Endothelial cell of umbilical vein (primary cell): Measurements from ENCODE around the gene SEH1L. TPM values are rescaled to one million over a fixed set of nuclear protein-coding genes. Genes with fewer than 3 reads are reported as not detected.

Experiments
- BruUV-seq: library from RNA; stranded (reverse); fragments of 400-500 nt; replicated peaks from 2 replicates; lab custom pipeline; 2021; lab: Mats Ljungman, UMichigan
- CTCF ChIA-PET: fragments of 300-600, 350-600 bp; sonication (Branson Sonifier 250); formaldehyde crosslinking; loops from one replicate; lab custom pipeline; 2021; ENCODE audit warnings: antibody characterized with exemption, inconsistent platforms; lab: Charles Lee
- POLR2A ChIA-PET: fragments of 300-600, 350-600 bp; sonication (Branson Sonifier 250); formaldehyde crosslinking; loops from one replicate; lab custom pipeline; 2021; ENCODE audit warnings: antibody characterized with exemption, inconsistent platforms; lab: Charles Lee
- DNase-seq: peaks from one replicate; pipeline ENCODE4 v3.0.0-alpha.2; 2011; ENCODE audit warnings: low read depth, low spot score
- FAIRE-seq: peaks from 2 replicates; lab custom pipeline; 2011; peaks lifted over from hg19 to GRCh38; lab: Jason Lieb, UNC
- H2AFZ ChIP-seq: 2 replicates; pipeline ENCODE4 v1.6.0; 2012; ENCODE audit warnings: low read depth, low read length, control low read depth, inconsistent platforms
- H3K27ac ChIP-seq: 2 replicates; pipeline ENCODE4 v1.5.1; 2011; ENCODE audit warnings: low read depth, mild to moderate bottlenecking, control low read depth, low read length, moderate library complexity; ENCODE audit not compliant: insufficient read depth
- H3K27me3 ChIP-seq, 2 experiments: 2 replicates each; pipeline versions ENCODE4 v1.6.0 to v1.6.1; 2011; ENCODE audit warnings: low read length in 2 of 2, mixed read lengths in 1 of 2; ENCODE audit not compliant: control insufficient read depth in 2 of 2, insufficient read depth in 2 of 2
- H3K36me3 ChIP-seq, 2 experiments: 2 replicates in 1 of 2; 3 replicates in 1 of 2; pipeline ENCODE4 v1.5.1; 2011; ENCODE audit warnings: low read length in 2 of 2, mild to moderate bottlenecking in 1 of 2, moderate library complexity in 1 of 2; ENCODE audit not compliant: control insufficient read depth in 2 of 2, insufficient read depth in 2 of 2; ENCODE audit errors: extremely low read depth in 1 of 2
- H3K4me1 ChIP-seq: 3 replicates; pipeline ENCODE4 v1.5.1; 2011; ENCODE audit warnings: mild to moderate bottlenecking, low read length; ENCODE audit not compliant: control insufficient read depth, insufficient read depth; ENCODE audit errors: extremely low read depth
- H3K4me2 ChIP-seq: 2 replicates; pipeline ENCODE4 v1.6.1; 2011; ENCODE audit warnings: low read length, control low read depth, mixed read lengths; ENCODE audit not compliant: insufficient read depth
- H3K4me3 ChIP-seq, 3 experiments: fragments of 200-600 bp in 1 of 3; sonication (generic), shearing (Covaris generic) in 1 of 3; replicated peaks in 1 of 3; 2 replicates each; pipeline ENCODE4 v1.5.1; 2011 to 2016; ENCODE audit warnings: control low read depth in 3 of 3, low read length in 3 of 3, mild to moderate bottlenecking in 2 of 3, inconsistent platforms in 1 of 3, low read depth in 1 of 3, moderate library complexity in 1 of 3; ENCODE audit not compliant: insufficient read depth in 1 of 3
- H3K79me2 ChIP-seq: 2 replicates; pipeline ENCODE4 v1.6.0; 2012; ENCODE audit warnings: low read length, inconsistent platforms; ENCODE audit not compliant: control insufficient read depth, insufficient read depth
- H3K9ac ChIP-seq: replicated peaks from 2 replicates; pipeline ENCODE3; 2011; ENCODE audit warnings: low read length, control low read depth; ENCODE audit not compliant: insufficient read depth; ENCODE audit errors: extremely low read depth
- H3K9me1 ChIP-seq: replicated peaks from 3 replicates; pipeline ENCODE4 v1.6.0; 2011; ENCODE audit warnings: mild to moderate bottlenecking, low read length; ENCODE audit not compliant: control insufficient read depth, insufficient read depth; ENCODE audit errors: extremely low read depth
- H3K9me3 ChIP-seq: replicated peaks from 2 replicates; pipeline ENCODE4 v1.5.1; 2012; ENCODE audit warnings: low read length, inconsistent platforms; ENCODE audit not compliant: control insufficient read depth, insufficient read depth
- H4K20me1 ChIP-seq: replicated peaks from 2 replicates; pipeline ENCODE3; 2011; ENCODE audit warnings: mild to moderate bottlenecking, low read length; ENCODE audit not compliant: control insufficient read depth, insufficient read depth; ENCODE audit errors: extremely low read depth
- EZH2 ChIP-seq: IDR thresholded peaks from 2 replicates; pipeline ENCODE4 v1.6.1; 2012; ENCODE audit warnings: borderline replicate concordance, low read depth, mild to moderate bottlenecking, moderate library complexity, low read length, inconsistent platforms; ENCODE audit not compliant: severe bottlenecking
- FOS ChIP-seq: IDR thresholded peaks from 2 replicates; pipeline ENCODE4 v1.6.1; 2011; ENCODE audit warnings: mild to moderate bottlenecking, low read length, moderate library complexity, borderline replicate concordance; ENCODE audit not compliant: insufficient read depth
- GATA2 ChIP-seq: IDR thresholded peaks from 2 replicates; pipeline ENCODE4 v1.7.0; 2011; ENCODE audit warnings: low read depth, mild to moderate bottlenecking, moderate library complexity, mixed read lengths, low read length; ENCODE audit not compliant: insufficient read length, insufficient read depth
- JUN ChIP-seq: IDR thresholded peaks from 2 replicates; pipeline ENCODE4 v1.6.1; 2011; ENCODE audit warnings: borderline replicate concordance, low read depth; ENCODE audit not compliant: insufficient read length, insufficient read depth
- MYC ChIP-seq: IDR thresholded peaks from one replicate; pipeline ENCODE4 v1.6.1; 2011; ENCODE audit warnings: mild to moderate bottlenecking, low read depth, low read length
- POLR2A ChIP-seq: IDR thresholded peaks from 2 replicates; pipeline ENCODE4 v1.6.1; 2012; ENCODE audit warnings: low read depth, mild to moderate bottlenecking, control low read depth, low read length
- POLR2AphosphoS5 ChIP-seq: IDR thresholded peaks from 2 replicates; pipeline ENCODE4 v1.6.1; 2012; ENCODE audit warnings: low read depth, mild to moderate bottlenecking, control low read depth, low read length, moderate library complexity; ENCODE audit not compliant: insufficient read depth
- dilution Hi-C: fragments of 300-500 bp; cut with MboI; formaldehyde crosslinking; loops from one replicate; pipeline ENCODE4 v1.15.0; 2019; ENCODE audit warnings: low sequenced_read_pairs; ENCODE audit not compliant: extremely low pct_ligation_motif_present
- intact Hi-C: fragments of 100-400 bp; cut with micrococcal nuclease; formaldehyde crosslinking; loops from one replicate; pipeline ENCODE4 v1.10.0; 2022
- polyA plus RNA-seq, 4 experiments: library from polyadenylated mRNA; depleted of rRNA in 3 of 4; stranded (reverse) in 3 of 4; unstranded in 1 of 4; fragments of >200 nt; gene quantifications; 2 replicates each; pipeline versions ENCODE4 v1.2.1 to v1.2.3, GENCODE V29; 2011 to 2012; ENCODE audit warnings: missing spikeins in 1 of 4
- total RNA-seq: library from RNA; stranded (reverse); gene quantifications from 2 replicates; pipeline ENCODE4 v1.2.3, GENCODE V29; 2021
- TF ChIP-seq, protein P1 (sequence below): IDR thresholded peaks from 2 replicates; pipeline ENCODE4 v1.6.1; 2011; ENCODE audit not compliant: insufficient read depth, insufficient read length
- TF ChIP-seq, protein P2 (sequence below), 2 donors: IDR thresholded peaks; 1 replicate in 1 of 2; 2 replicates in 1 of 2; pipeline ENCODE4 v1.5.1; 2011; ENCODE audit warnings: low read length in 2 of 2, mild to moderate bottlenecking in 2 of 2, moderate library complexity in 2 of 2, control low read depth in 1 of 2, inconsistent platforms in 1 of 2, low read depth in 1 of 2; ENCODE audit not compliant: insufficient read depth in 1 of 2; ENCODE audit errors: extremely low read depth in 1 of 2

SEH1L gene
- total and polyA plus RNA-seq, 2 donors (not counting 3 experiments of a cell fraction or from before 2014, with no cell fraction given): 19.8 to 42.8 TPM

DNA sequence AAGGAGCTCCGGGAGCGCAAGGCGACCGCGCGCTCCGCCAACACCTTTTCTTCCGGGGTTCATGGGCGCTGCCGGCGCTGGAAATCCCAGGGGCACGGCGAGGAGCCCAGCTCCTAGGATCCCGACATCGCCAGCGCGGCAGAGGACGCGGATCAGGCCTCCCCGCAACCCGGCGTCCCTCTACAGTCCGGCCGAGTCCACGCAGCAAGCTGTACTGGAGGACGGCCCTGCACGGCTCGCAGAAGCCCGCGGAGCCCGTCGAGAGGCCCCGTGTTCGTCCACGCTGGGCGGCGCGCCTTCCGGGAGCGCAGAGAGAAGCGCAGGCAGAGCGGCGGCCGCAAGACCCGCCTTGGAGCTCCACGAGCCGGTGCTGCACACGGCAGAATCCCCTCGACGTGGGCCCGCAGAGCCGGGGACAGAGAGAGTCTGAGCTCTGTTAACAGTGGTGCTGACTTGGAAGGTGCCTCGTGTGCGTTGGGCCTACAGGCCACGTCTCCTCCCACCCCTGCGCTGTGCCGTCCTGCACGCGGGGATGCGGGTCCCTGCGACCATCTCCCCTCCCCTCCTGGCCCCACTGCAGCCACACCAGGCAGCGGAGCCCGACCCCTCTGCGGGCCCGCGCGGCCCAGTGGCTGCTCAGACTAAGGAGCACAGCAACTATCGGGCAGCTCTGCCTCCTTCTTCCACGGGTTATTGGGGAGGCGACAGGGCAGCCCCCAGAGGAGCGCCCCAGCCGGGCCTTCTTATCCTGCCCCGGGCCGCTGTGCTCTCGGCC is 35.7 kb upstream of the SEH1L start:
- Histone ChIP-seq H3K4me1 (peaks cover 13% of the 10 kb centered on the region), H3K79me2 (no peaks in the 10 kb centered on the region), H3K4me2 (peak overlapping the region; percentile 22), H3K4me3 (no peak overlapping the region), H3K9ac (no peak overlapping the region), H3K36me3 (no peaks in the 10 kb centered on the region), H4K20me1 (no peaks in the 10 kb centered on the region), H3K9me1 (no peaks in the 10 kb centered on the region), H3K9me3 (no peaks in the 10 kb centered on the region), H3K27ac (no peak overlapping the region), H3K27me3 (peaks cover 16 to 39% of the 10 kb centered on the region in 2 experiments), H2AFZ (peak overlapping the region; percentile 74)
- DNase-seq (no peak), FAIRE-seq (no peak)
- BruUV-seq: no TSS peak
- ChIA-PET CTCF (interaction anchor here (1.2 to 1.9 kb wide), 3 partner anchors 17 to 168 kb away, joined by 3 to 6 read pairs (median 6); no protein-coding TSS in a partner anchor), POLR2A (interaction anchor here (0.6 kb wide), 1 partner anchor 83 kb away, joined by 5 read pairs; no protein-coding TSS in a partner anchor)
- intact Hi-C loops: no loop called here
- TF ChIP-seq MYC: no peak
- TF ChIP-seq JUN: no peak
- TF ChIP-seq EZH2: no peak
- TF ChIP-seq, protein P1, sequence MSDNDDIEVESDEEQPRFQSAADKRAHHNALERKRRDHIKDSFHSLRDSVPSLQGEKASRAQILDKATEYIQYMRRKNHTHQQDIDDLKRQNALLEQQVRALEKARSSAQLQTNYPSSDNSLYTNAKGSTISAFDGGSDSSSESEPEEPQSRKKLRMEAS: no peak
- dilution Hi-C loops: no loop called here

DNA sequence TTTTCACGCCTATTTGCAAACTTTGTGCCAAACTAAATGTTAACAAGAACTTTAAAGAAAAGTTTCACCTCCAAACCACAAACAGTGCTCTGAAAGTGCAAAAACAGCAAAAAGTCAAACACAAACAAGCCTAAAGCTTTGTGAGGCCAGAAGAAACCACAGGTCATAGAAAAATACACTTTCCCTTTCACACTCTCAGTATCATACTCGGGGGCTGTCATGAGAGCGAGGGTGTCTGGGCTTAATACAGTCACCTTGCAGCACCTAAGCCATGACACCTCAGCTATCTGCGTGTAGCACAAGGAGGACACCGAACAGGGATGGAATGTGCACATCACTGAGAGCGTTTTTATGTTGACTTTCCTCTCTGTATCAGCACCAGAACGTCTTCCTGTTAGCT is 26.6 kb upstream of the SEH1L start:
- H4K20me1 ChIP-seq: no peaks in the 10 kb centered on the region
- H3K9ac ChIP-seq: no peak overlapping the region
- ChIA-PET POLR2A (no interaction called here), CTCF (interaction anchor here (1.6 to 1.8 kb wide), 4 partner anchors 13 to 238 kb away, joined by 3 to 7 read pairs (median 6); no protein-coding TSS in a partner anchor)
- H3K79me2 ChIP-seq: no peaks in the 10 kb centered on the region
- H3K9me1 ChIP-seq: no peaks in the 10 kb centered on the region
- H3K27ac ChIP-seq: no peak overlapping the region
- FAIRE-seq (no peak), DNase-seq (no peak)
- H3K36me3 ChIP-seq: no peaks in the 10 kb centered on the region
- no peaks in the 10 kb centered on the region for H3K9me3 ChIP-seq
- dilution Hi-C loops (no loop called here), intact Hi-C loops (no loop called here)
- no peak overlapping the region for H3K4me3 ChIP-seq
- H2AFZ ChIP-seq: no peak overlapping the region
- no peak overlapping the region for H3K4me2 ChIP-seq
- peaks cover 0 to 7% of the 10 kb centered on the region in 2 experiments for H3K27me3 ChIP-seq
- TF ChIP-seq POLR2A: no peak
- TF ChIP-seq, protein P1: no peak
- TF ChIP-seq GATA2: no peak
- TF ChIP-seq JUN: no peak
- TF ChIP-seq, protein P2, sequence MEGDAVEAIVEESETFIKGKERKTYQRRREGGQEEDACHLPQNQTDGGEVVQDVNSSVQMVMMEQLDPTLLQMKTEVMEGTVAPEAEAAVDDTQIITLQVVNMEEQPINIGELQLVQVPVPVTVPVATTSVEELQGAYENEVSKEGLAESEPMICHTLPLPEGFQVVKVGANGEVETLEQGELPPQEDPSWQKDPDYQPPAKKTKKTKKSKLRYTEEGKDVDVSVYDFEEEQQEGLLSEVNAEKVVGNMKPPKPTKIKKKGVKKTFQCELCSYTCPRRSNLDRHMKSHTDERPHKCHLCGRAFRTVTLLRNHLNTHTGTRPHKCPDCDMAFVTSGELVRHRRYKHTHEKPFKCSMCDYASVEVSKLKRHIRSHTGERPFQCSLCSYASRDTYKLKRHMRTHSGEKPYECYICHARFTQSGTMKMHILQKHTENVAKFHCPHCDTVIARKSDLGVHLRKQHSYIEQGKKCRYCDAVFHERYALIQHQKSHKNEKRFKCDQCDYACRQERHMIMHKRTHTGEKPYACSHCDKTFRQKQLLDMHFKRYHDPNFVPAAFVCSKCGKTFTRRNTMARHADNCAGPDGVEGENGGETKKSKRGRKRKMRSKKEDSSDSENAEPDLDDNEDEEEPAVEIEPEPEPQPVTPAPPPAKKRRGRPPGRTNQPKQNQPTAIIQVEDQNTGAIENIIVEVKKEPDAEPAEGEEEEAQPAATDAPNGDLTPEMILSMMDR (IDR thresholded peaks at IDR 0.05; ENCODE audit: extremely low read depth in 1 of 2, insufficient read depth in 1 of 2, low read depth in 1 of 2, low read length in 2 of 2): no peak
- TF ChIP-seq MYC: no peak
- TF ChIP-seq POLR2AphosphoS5: no peak
- TF ChIP-seq EZH2: no peak
- TF ChIP-seq FOS: no peak
- no peaks in the 10 kb centered on the region for H3K4me1 ChIP-seq
- no TSS peak for BruUV-seq
